CD14-positive monocyte (primary cell): ENCODE results near the gene SULT1E1. TPM values are rescaled to one million over a fixed set of nuclear protein-coding genes. Genes with fewer than 3 reads are reported as not detected.
A peak's percentile ranks its signal among the peaks of the same experiment; 100 is the strongest.

Experiments used
- DNase-seq, 3 donors: peaks; one replicate each; pipeline ENCODE4 v3.0.0-alpha.2; 2011 to 2022
- H2AFZ ChIP-seq: 2 replicates; pipeline ENCODE4 v1.6.0; 2012; ENCODE audit warnings: mild to moderate bottlenecking, low read depth, low read length, inconsistent platforms; ENCODE audit not compliant: insufficient read depth, poor library complexity, severe bottlenecking
- H3K27ac ChIP-seq, 2 donors: 1 replicate in 1 of 2; 2 replicates in 1 of 2; pipeline ENCODE4 v1.5.1; 2012 to 2013; ENCODE audit warnings: low read length in 2 of 2, control low read depth in 1 of 2, inconsistent platforms in 1 of 2, low read depth in 1 of 2, mild to moderate bottlenecking in 1 of 2
- H3K27me3 ChIP-seq, 2 donors: one replicate each; pipeline versions ENCODE4 v1.6.0 to v1.6.1; 2011 to 2013; ENCODE audit warnings: low read length in 2 of 2; ENCODE audit not compliant: control insufficient read depth in 2 of 2, insufficient read depth in 2 of 2
- H3K36me3 ChIP-seq, 2 donors: replicated peaks in 1 of 2; 1 replicate in 1 of 2; 2 replicates in 1 of 2; pipeline versions ENCODE4 v1.5.1 to v1.6.1; 2012 to 2013; ENCODE audit warnings: low read length in 2 of 2, control low read depth in 1 of 2, inconsistent platforms in 1 of 2, mild to moderate bottlenecking in 1 of 2; ENCODE audit not compliant: insufficient read depth in 2 of 2, control insufficient read depth in 1 of 2
- H3K4me1 ChIP-seq, 2 donors: 1 replicate in 1 of 2; 2 replicates in 1 of 2; pipeline versions ENCODE4 v1.5.1 to v1.6.1; 2012 to 2013; ENCODE audit warnings: low read length in 2 of 2, control low read depth in 1 of 2, inconsistent platforms in 1 of 2, mild to moderate bottlenecking in 1 of 2, moderate library complexity in 1 of 2; ENCODE audit not compliant: insufficient read depth in 2 of 2, control insufficient read depth in 1 of 2
- H3K4me2 ChIP-seq: replicated peaks from 2 replicates; pipeline ENCODE3; 2012; ENCODE audit warnings: low read length, moderate library complexity, mild to moderate bottlenecking; ENCODE audit not compliant: poor library complexity, severe bottlenecking; ENCODE audit errors: extremely low read depth
- H3K4me3 ChIP-seq, 3 experiments: fragments of 200-600 bp in 1 of 3; sonication (generic) in 1 of 3; replicated peaks in 1 of 3; 1 replicate in 2 of 3; 2 replicates in 1 of 3; pipeline ENCODE4 v1.5.1; 2011 to 2013; ENCODE audit warnings: low read length in 3 of 3, mild to moderate bottlenecking in 3 of 3, control low read depth in 2 of 3, low read depth in 2 of 3, inconsistent platforms in 1 of 3, moderate library complexity in 1 of 3
- H3K79me2 ChIP-seq: 2 replicates; pipeline ENCODE4 v1.6.0; 2012; ENCODE audit warnings: mild to moderate bottlenecking, control low read depth, inconsistent platforms, low read length, moderate library complexity; ENCODE audit not compliant: insufficient read depth
- H3K9ac ChIP-seq: 2 replicates; pipeline ENCODE4 v1.6.0; 2017; ENCODE audit warnings: low read length, mild to moderate bottlenecking; ENCODE audit not compliant: insufficient read depth, poor library complexity, severe bottlenecking
- H3K9me3 ChIP-seq, 2 donors: replicated peaks in 1 of 2; 1 replicate in 1 of 2; 2 replicates in 1 of 2; pipeline versions ENCODE4 v1.5.1 to v1.6.1; 2012 to 2013; ENCODE audit warnings: low read length in 2 of 2, control low read depth in 1 of 2; ENCODE audit not compliant: control insufficient read depth in 1 of 2, insufficient read depth in 1 of 2
- H4K20me1 ChIP-seq: 2 replicates; pipeline ENCODE4 v1.6.0; 2012; ENCODE audit warnings: mild to moderate bottlenecking, low read length, control low read depth, moderate library complexity; ENCODE audit not compliant: insufficient read depth
- H3K27ac Mint-ChIP-seq, 7 donors: one replicate each; pipeline ENCODE4 v1.8.0; 2020; ENCODE audit warnings: mild to moderate bottlenecking in 7 of 7, mixed read lengths in 7 of 7, moderate library complexity in 6 of 7, inconsistent platforms in 2 of 7
- H3K27me3 Mint-ChIP-seq, 3 donors: one replicate each; pipeline ENCODE4 v1.8.0; 2021 to 2022; ENCODE audit warnings: low read depth in 3 of 3, mild to moderate bottlenecking in 3 of 3, mixed read lengths in 3 of 3, moderate library complexity in 3 of 3, inconsistent platforms in 1 of 3
- H3K36me3 Mint-ChIP-seq, 2 donors: one replicate each; pipeline ENCODE4 v1.8.0; 2020; ENCODE audit warnings: mixed read lengths in 2 of 2, inconsistent platforms in 1 of 2, mild to moderate bottlenecking in 1 of 2
- H3K4me1 Mint-ChIP-seq: one replicate; pipeline ENCODE4 v1.8.0; 2020; ENCODE audit warnings: mild to moderate bottlenecking, mixed read lengths
- H3K4me3 Mint-ChIP-seq, 2 donors: one replicate each; pipeline ENCODE4 v1.8.0; 2020; ENCODE audit warnings: mild to moderate bottlenecking in 2 of 2, mixed read lengths in 2 of 2, moderate library complexity in 1 of 2
- H3K9me3 Mint-ChIP-seq, 7 donors: one replicate each; pipeline ENCODE4 v1.8.0; 2020 to 2022; ENCODE audit warnings: mixed read lengths in 7 of 7, mild to moderate bottlenecking in 6 of 7, moderate library complexity in 6 of 7, inconsistent platforms in 2 of 7
- CTCF ChIP-seq: fragments of 200-600 bp; IDR thresholded peaks from one replicate; pipeline ENCODE4 v1.8.0; 2022; ENCODE audit warnings: antibody characterized with exemption, mild to moderate bottlenecking
- WGBS: methylation state at CpG from one replicate; pipeline ENCODE4 v1.1.5; 2013; ENCODE audit warnings: missing lambda C conversion rate; ENCODE audit not compliant: insufficient coverage; 5-methylcytosine and 5-hydroxymethylcytosine counted together
- intact Hi-C, 2 donors: fragments of 100-400 bp; cut with micrococcal nuclease; formaldehyde crosslinking; loops; one replicate each; pipeline versions ENCODE4 v1.15.0 to v1.15.1; 2023
- polyA plus RNA-seq, 3 donors: library from polyadenylated mRNA; depleted of rRNA in 1 of 3; unstranded in 2 of 3; stranded (reverse) in 1 of 3; fragments of 300-500 nt in 2 of 3; fragments of >200 nt in 1 of 3; fragmentation: Illumina TruSeq in 2 of 3; gene quantifications; 1 replicate in 2 of 3; 2 replicates in 1 of 3; pipeline ENCODE4 v1.2.3, GENCODE V29; 2012 to 2021

Gene SULT1E1
- polyA plus RNA-seq, 3 donors = not detected

- peaks cover 0 to 2% of the 10 kb centered on the region in 2 donors for H3K36me3 Mint-ChIP-seq
- H2AFZ ChIP-seq = no peak overlapping the region
- H3K4me3 ChIP-seq = no peak overlapping the region
- no peak for TF ChIP-seq CTCF
- no peak overlapping the region for H3K4me2 ChIP-seq
- H3K36me3 ChIP-seq = no peaks in the 10 kb centered on the region
- no peaks in the 10 kb centered on the region for H4K20me1 ChIP-seq
- 100% methylated on average over 1 of the region's 2 CpGs for WGBS
- peaks cover 36% of the 10 kb centered on the region for H3K4me1 Mint-ChIP-seq
- H3K9me3 ChIP-seq = peaks cover 0 to 11% of the 10 kb centered on the region in 2 donors
- no peaks in the 10 kb centered on the region for H3K79me2 ChIP-seq
- H3K27me3 ChIP-seq = no peaks in the 10 kb centered on the region
- peak overlapping the region in 1 of 7 donors; percentile 25 for H3K27ac Mint-ChIP-seq
- H3K27ac ChIP-seq = no peak overlapping the region
- DNase-seq = no peak
- H3K27me3 Mint-ChIP-seq = peaks cover 0 to 3% (median 2%) of the 10 kb centered on the region in 3 donors
- H3K9ac ChIP-seq = no peak overlapping the region
- intact Hi-C loops = no loop called here
- peaks cover 7 to 24% (median 15%) of the 10 kb centered on the region in 7 donors for H3K9me3 Mint-ChIP-seq
- H3K4me3 Mint-ChIP-seq = no peak overlapping the region
- H3K4me1 ChIP-seq = peaks cover 23 to 24% of the 10 kb centered on the region in 2 donors
Observed at GRCh38 chr4:69830192-69830559, 29.8 kb downstream of the SULT1E1 start.

- no peak for DNase-seq
- Histone ChIP-seq H3K4me3 (no peak overlapping the region), H3K27me3 (no peaks in the 10 kb centered on the region), H3K4me1 (peaks cover 23 to 24% of the 10 kb centered on the region in 2 donors), H3K9me3 (peaks cover 0 to 14% of the 10 kb centered on the region in 2 donors), H3K36me3 (no peaks in the 10 kb centered on the region), H4K20me1 (no peaks in the 10 kb centered on the region), H3K27ac (no peak overlapping the region), H2AFZ (no peak overlapping the region), H3K9ac (no peak overlapping the region), H3K4me2 (no peak overlapping the region), H3K79me2 (no peaks in the 10 kb centered on the region)
- TF ChIP-seq CTCF = no peak
- Mint-ChIP-seq H3K4me3 (no peak overlapping the region), H3K27ac (no peak overlapping the region), H3K4me1 (peaks cover 36% of the 10 kb centered on the region), H3K27me3 (peaks cover 0 to 6% (median 2%) of the 10 kb centered on the region in 3 donors), H3K9me3 (peaks cover 9 to 27% (median 15%) of the 10 kb centered on the region in 7 donors), H3K36me3 (peaks cover 0 to 2% of the 10 kb centered on the region in 2 donors)
- WGBS = 95% methylated on average over 2 of the region's 2 CpGs
- intact Hi-C loops = loop anchor here in 1 of 2 donors (10.0 kb wide), 1 partner anchor 65 kb away; the partner anchor contains the start of gene SULT1B1
Observed at GRCh38 chr4:69829678-69830077, 30.3 kb downstream of the SULT1E1 start.
